CD4-positive, alpha-beta T cell (primary cell): ENCODE measurements around the gene STIMATE. TPM values are rescaled to one million over a fixed set of nuclear protein-coding genes. Genes with fewer than 3 reads are reported as not detected.

Experiments
- ATAC-seq: fragments of 200-7000 bp; cut with Tn5 transposase; one replicate; pipeline ENCODE4 v1.10.0; 2022; ENCODE audit warnings: mild to moderate bottlenecking; ENCODE audit not compliant: poor library complexity
- CTCF ChIA-PET: fragments of 350-600 bp; sonication (Branson Sonifier 250); formaldehyde crosslinking; loops from one replicate; lab custom pipeline; 2021; ENCODE audit warnings: antibody characterized with exemption, inconsistent platforms; lab: Charles Lee
- POLR2A ChIA-PET: fragments of 350-600 bp; sonication (Branson Sonifier 250); formaldehyde crosslinking; loops from one replicate; lab custom pipeline; 2021; ENCODE audit warnings: antibody characterized with exemption, inconsistent platforms; lab: Charles Lee
- DNase-seq, 14 experiments: peaks; one replicate each; pipeline ENCODE4 v3.0.0-alpha.2; 2013 to 2020; ENCODE audit warnings: mixed read lengths in 2 of 14
- H3K27ac ChIP-seq, 2 donors: one replicate each; pipeline versions ENCODE4 v1.5.1 to v1.7.0; 2013; ENCODE audit warnings: low read length in 2 of 2, low read depth in 1 of 2, mild to moderate bottlenecking in 1 of 2
- H3K27me3 ChIP-seq, 2 experiments: 1 replicate in 1 of 2; 2 replicates in 1 of 2; pipeline versions ENCODE4 v1.6.1 to v1.7.0; 2013; ENCODE audit warnings: low read length in 2 of 2, control low read depth in 1 of 2, mild to moderate bottlenecking in 1 of 2, moderate library complexity in 1 of 2; ENCODE audit not compliant: insufficient read depth in 2 of 2, control insufficient read depth in 1 of 2
- H3K36me3 ChIP-seq: one replicate; pipeline ENCODE4 v1.6.1; 2013; ENCODE audit warnings: low read length, control low read depth; ENCODE audit not compliant: insufficient read depth
- H3K4me1 ChIP-seq: one replicate; pipeline ENCODE4 v1.6.1; 2013; ENCODE audit warnings: low read length, control low read depth; ENCODE audit not compliant: insufficient read depth
- H3K4me3 ChIP-seq: one replicate; pipeline ENCODE4 v1.5.1; 2013; ENCODE audit warnings: mild to moderate bottlenecking, low read length, moderate library complexity
- H3K9me3 ChIP-seq, 2 experiments: 1 replicate in 1 of 2; 2 replicates in 1 of 2; pipeline versions ENCODE4 v1.6.1 to v1.7.0; 2013; ENCODE audit warnings: low read length in 2 of 2, mild to moderate bottlenecking in 2 of 2, control low read depth in 1 of 2, moderate library complexity in 1 of 2; ENCODE audit not compliant: control insufficient read depth in 1 of 2, insufficient read depth in 1 of 2
- H3K27ac Mint-ChIP-seq: one replicate; pipeline ENCODE4 v1.8.0; 2020; ENCODE audit warnings: mixed read lengths
- H3K27me3 Mint-ChIP-seq: one replicate; pipeline ENCODE4 v1.8.0; 2021; ENCODE audit warnings: mixed read lengths
- H3K36me3 Mint-ChIP-seq: one replicate; pipeline ENCODE4 v1.8.0; 2021; ENCODE audit warnings: low read depth, mixed read lengths
- H3K4me1 Mint-ChIP-seq: one replicate; pipeline ENCODE4 v1.8.0; 2021; ENCODE audit warnings: low read depth, mixed read lengths
- H3K4me3 Mint-ChIP-seq: one replicate; pipeline ENCODE4 v1.8.0; 2020; ENCODE audit warnings: mild to moderate bottlenecking, mixed read lengths
- H3K9me3 Mint-ChIP-seq: one replicate; pipeline ENCODE4 v1.8.0; 2020; ENCODE audit warnings: mixed read lengths
- intact Hi-C, 2 experiments: fragments of 100-400 bp; cut with DNase I in 1 of 2; cut with micrococcal nuclease in 1 of 2; formaldehyde crosslinking; loops; one replicate each; pipeline versions ENCODE4 v1.15.1 to v1.9.0; 2023 to 2025; cut with DNase I, micrococcal nuclease
- total RNA-seq, 174 experiments: library from RNA in 2 of 174; stranded (reverse) in 2 of 174; gene quantifications; one replicate each; pipeline ENCODE4 v1.2.3 and lab custom pipeline; 2021 to 2026
- TF ChIP-seq, protein P1 (sequence below): fragments of 200-600 bp; IDR thresholded peaks from one replicate; pipeline ENCODE4 v1.8.0; 2022; ENCODE audit warnings: antibody characterized with exemption, mild to moderate bottlenecking

Gene STIMATE
- total RNA-seq, 2 experiments from 2014 or later = 39.8 to 42.6 TPM

GRCh38 chr3:52838561-52839267 lies 58.6 kb downstream of the STIMATE start:
- peak in 3 of 14 experiments; percentile 18 to 50 (median 34) for DNase-seq
- Histone ChIP-seq H3K4me3 (no peak overlapping the region), H3K4me1 (peaks cover 21% of the 10 kb centered on the region), H3K36me3 (peaks cover 55% of the 10 kb centered on the region), H3K27ac (no peak overlapping the region), H3K9me3 (no peaks in the 10 kb centered on the region), H3K27me3 (no peaks in the 10 kb centered on the region)
- no peaks in the 10 kb centered on the region for H3K9me3 Mint-ChIP-seq
- peaks cover 23% of the 10 kb centered on the region for H3K4me1 Mint-ChIP-seq
- H3K27me3 Mint-ChIP-seq = no peaks in the 10 kb centered on the region
- intact Hi-C loops = no loop called here
- TF ChIP-seq, protein P1, sequence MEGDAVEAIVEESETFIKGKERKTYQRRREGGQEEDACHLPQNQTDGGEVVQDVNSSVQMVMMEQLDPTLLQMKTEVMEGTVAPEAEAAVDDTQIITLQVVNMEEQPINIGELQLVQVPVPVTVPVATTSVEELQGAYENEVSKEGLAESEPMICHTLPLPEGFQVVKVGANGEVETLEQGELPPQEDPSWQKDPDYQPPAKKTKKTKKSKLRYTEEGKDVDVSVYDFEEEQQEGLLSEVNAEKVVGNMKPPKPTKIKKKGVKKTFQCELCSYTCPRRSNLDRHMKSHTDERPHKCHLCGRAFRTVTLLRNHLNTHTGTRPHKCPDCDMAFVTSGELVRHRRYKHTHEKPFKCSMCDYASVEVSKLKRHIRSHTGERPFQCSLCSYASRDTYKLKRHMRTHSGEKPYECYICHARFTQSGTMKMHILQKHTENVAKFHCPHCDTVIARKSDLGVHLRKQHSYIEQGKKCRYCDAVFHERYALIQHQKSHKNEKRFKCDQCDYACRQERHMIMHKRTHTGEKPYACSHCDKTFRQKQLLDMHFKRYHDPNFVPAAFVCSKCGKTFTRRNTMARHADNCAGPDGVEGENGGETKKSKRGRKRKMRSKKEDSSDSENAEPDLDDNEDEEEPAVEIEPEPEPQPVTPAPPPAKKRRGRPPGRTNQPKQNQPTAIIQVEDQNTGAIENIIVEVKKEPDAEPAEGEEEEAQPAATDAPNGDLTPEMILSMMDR = no peak
- ATAC-seq = peak; percentile 64
- CTCF ChIA-PET = no interaction called here
- peaks cover 55% of the 10 kb centered on the region for H3K36me3 Mint-ChIP-seq
- H3K27ac Mint-ChIP-seq = no peak overlapping the region
- POLR2A ChIA-PET = interaction anchor here (0.9 to 2.1 kb wide), 3 partner anchors 55 to 99 kb away, joined by 3 to 7 read pairs (median 3); partner anchors contain the start of gene NEK4
- no peak overlapping the region for H3K4me3 Mint-ChIP-seq

- Mint-ChIP-seq H3K27ac (no peak overlapping the region), H3K27me3 (no peaks in the 10 kb centered on the region), H3K4me1 (peaks cover 23% of the 10 kb centered on the region), H3K9me3 (no peaks in the 10 kb centered on the region), H3K36me3 (peaks cover 43% of the 10 kb centered on the region), H3K4me3 (no peak overlapping the region)
- peaks cover 39% of the 10 kb centered on the region for H3K36me3 ChIP-seq
- H3K9me3 ChIP-seq = no peaks in the 10 kb centered on the region
- no peak overlapping the region for H3K4me3 ChIP-seq
- no peaks in the 10 kb centered on the region for H3K27me3 ChIP-seq
- DNase-seq (no peak), ATAC-seq (no peak)
- H3K4me1 ChIP-seq = peaks cover 21% of the 10 kb centered on the region
- H3K27ac ChIP-seq = no peak overlapping the region
- ChIA-PET CTCF (no interaction called here), POLR2A (interaction anchor here (2.1 kb wide), 1 partner anchor 56 kb away, joined by 7 read pairs; no protein-coding TSS in a partner anchor)
- intact Hi-C loops = no loop called here
- TF ChIP-seq, protein P1 = no peak
Observed at GRCh38 chr3:52836986-52837385, 60.4 kb downstream of the STIMATE start.

DNA sequence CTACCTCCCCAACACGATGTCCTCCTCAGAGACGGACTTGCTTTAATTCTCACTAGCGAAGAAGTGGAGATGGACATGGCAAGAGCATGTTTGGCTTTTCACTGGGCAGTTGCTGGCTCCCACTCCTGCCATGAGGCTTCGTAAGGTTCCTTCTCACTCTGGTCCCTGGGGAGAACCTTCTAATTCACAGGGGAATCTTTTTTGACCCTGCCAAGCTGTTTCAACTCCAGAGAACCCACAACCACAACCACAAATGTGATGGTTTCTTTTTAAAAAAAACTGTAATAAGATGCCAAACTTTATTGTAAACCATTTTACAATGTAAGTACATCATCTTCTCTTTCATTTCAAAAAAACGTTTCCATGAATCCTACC lies 60.9 kb downstream of the STIMATE start:
- peaks cover 21% of the 10 kb centered on the region for H3K4me1 ChIP-seq
- ATAC-seq = no peak
- Mint-ChIP-seq H3K36me3 (peaks cover 37% of the 10 kb centered on the region), H3K27me3 (no peaks in the 10 kb centered on the region), H3K4me3 (no peak overlapping the region), H3K27ac (no peak overlapping the region), H3K9me3 (no peaks in the 10 kb centered on the region), H3K4me1 (peaks cover 23% of the 10 kb centered on the region)
- H3K4me3 ChIP-seq = no peak overlapping the region
- peaks cover 34% of the 10 kb centered on the region for H3K36me3 ChIP-seq
- no peaks in the 10 kb centered on the region for H3K27me3 ChIP-seq
- H3K27ac ChIP-seq = no peak overlapping the region
- ChIA-PET CTCF (no interaction called here), POLR2A (no interaction called here)
- intact Hi-C loops = no loop called here
- DNase-seq = no peak
- H3K9me3 ChIP-seq = no peaks in the 10 kb centered on the region
- TF ChIP-seq, protein P1 = no peak
